Measurements from ENCODE around the gene XRRA1. TPM values are rescaled to one million over a fixed set of nuclear protein-coding genes. Genes with fewer than 3 reads are reported as not detected.
A peak's percentile ranks its signal among the peaks of the same experiment; 100 is the strongest.

Gene XRRA1
- total RNA-seq, 1 experiment from 2014 or later = 23.5 TPM

DNA sequence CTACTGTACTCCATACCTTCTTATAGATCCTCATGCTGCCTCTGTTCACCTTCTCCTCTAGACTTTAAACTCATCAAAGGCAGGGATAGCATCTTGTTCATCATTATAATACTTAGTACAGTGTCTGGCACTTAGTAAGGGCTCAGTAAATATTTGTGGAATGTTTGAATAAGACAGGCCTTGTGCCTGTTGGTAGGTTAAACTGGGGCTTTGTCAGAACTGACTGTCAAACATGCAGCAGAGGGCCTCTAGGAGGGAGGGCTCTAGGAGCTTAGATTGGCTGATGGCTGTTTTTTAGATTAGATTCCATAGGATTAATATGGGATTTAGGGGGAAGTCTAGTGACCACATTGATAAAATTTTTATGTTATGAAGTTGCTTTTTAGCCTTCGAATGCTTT, 129.5 kb downstream of the XRRA1 start:
- H3K9me2 ChIP-seq (replicated peaks; ENCODE audit: low read length) = no peaks in the 10 kb centered on the region
- H3K27me3 ChIP-seq (ENCODE audit: low read length) = no peaks in the 10 kb centered on the region
- ATAC-seq (peak; percentile 62), DNase-seq (no peak)
- H3K9ac ChIP-seq (ENCODE audit: low read length) = no peak overlapping the region
- no peaks in the 10 kb centered on the region for H3K79me2 ChIP-seq (ENCODE audit: low read length)
- H3K27ac ChIP-seq (ENCODE audit: low read length) = no peak overlapping the region
- CTCF ChIA-PET = no interaction called here
- peaks cover 43% of the 10 kb centered on the region for H3K36me3 ChIP-seq (ENCODE audit: low read depth, low read length)
- H4K20me1 ChIP-seq (ENCODE audit: low read length) = no peaks in the 10 kb centered on the region; the same call in 1 of the 2 replicates
- TF ChIP-seq EZH2 (IDR thresholded peaks at IDR 0.05; ENCODE audit: low read length, unreplicated experiment) (no peak), EZH2phosphoT487 (IDR thresholded peaks at IDR 0.05; ENCODE audit: borderline replicate concordance, low read length) (no peak)
- TF ChIP-seq, protein P1, sequence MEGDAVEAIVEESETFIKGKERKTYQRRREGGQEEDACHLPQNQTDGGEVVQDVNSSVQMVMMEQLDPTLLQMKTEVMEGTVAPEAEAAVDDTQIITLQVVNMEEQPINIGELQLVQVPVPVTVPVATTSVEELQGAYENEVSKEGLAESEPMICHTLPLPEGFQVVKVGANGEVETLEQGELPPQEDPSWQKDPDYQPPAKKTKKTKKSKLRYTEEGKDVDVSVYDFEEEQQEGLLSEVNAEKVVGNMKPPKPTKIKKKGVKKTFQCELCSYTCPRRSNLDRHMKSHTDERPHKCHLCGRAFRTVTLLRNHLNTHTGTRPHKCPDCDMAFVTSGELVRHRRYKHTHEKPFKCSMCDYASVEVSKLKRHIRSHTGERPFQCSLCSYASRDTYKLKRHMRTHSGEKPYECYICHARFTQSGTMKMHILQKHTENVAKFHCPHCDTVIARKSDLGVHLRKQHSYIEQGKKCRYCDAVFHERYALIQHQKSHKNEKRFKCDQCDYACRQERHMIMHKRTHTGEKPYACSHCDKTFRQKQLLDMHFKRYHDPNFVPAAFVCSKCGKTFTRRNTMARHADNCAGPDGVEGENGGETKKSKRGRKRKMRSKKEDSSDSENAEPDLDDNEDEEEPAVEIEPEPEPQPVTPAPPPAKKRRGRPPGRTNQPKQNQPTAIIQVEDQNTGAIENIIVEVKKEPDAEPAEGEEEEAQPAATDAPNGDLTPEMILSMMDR (conservative IDR thresholded peaks at IDR 0.05; ENCODE audit: low read depth, low read length) = no peak
- no peak overlapping the region for H3K4me3 ChIP-seq (ENCODE audit: low read length)
- no peak overlapping the region for H2AFZ ChIP-seq (ENCODE audit: low read length)
- BruUV-seq (replicated peaks) = no TSS peak
- no peaks in the 10 kb centered on the region for H3F3A ChIP-seq (ENCODE audit: low read length, unreplicated experiment)
- H3K4me1 ChIP-seq (ENCODE audit: insufficient read depth, low read length) = peaks cover 5% of the 10 kb centered on the region; the same call in 1 of the 2 replicates
- H3K9me3 ChIP-seq (ENCODE audit: low read length) = peaks cover 13% of the 10 kb centered on the region
- no peak overlapping the region for H3K4me2 ChIP-seq (ENCODE audit: low read length)
- intact Hi-C loops (cut with micrococcal nuclease) = no loop called here
- POLR2A ChIA-PET (ENCODE audit: unreplicated experiment) = no interaction called here

DNA sequence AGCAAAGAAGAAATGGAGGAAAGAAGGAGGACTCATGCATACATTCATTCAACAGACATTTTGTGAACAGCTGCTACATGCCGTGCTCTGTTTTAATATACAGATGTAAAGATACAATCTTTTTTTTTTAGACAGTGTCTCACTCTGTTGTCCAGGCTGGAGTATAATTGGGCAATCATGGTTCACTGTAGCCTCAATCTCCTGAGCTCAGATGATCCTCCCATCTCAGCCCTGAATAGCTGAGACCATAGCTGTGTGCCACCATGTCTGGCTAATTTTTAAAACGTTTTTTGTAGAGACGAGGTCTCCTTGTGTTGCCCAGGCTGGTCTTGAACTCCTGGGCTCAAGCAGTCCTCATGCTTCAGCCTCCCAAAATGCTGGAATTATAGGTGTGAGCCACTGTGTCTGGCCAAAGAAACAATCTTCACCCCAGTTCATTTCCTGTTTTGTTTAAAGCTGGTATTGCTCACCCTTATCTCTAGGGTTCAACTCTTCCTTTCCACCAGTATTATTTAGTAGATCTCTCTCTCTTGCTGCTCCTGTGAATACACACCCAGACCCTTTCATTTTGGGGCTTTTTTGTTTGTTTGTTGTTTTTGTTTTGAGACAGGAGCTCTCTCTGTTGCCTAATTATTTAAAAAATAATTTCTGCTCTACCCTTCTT, 130.5 kb downstream of the XRRA1 start:
- no peak overlapping the region for H3K9ac ChIP-seq (ENCODE audit: low read length)
- ATAC-seq (no peak), DNase-seq (no peak)
- ChIA-PET POLR2A (ENCODE audit: unreplicated experiment) (no interaction called here), CTCF (no interaction called here)
- no peak overlapping the region for H3K4me3 ChIP-seq (ENCODE audit: low read length)
- 0 out of 2 replicates have a peak, but pooled peaks cover 3% of the 10 kb centered on the region for H3K9me3 ChIP-seq (ENCODE audit: low read length)
- no peaks in the 10 kb centered on the region for H3K79me2 ChIP-seq (ENCODE audit: low read length)
- peaks cover 5% of the 10 kb centered on the region; the same call in 1 of the 2 replicates for H3K4me1 ChIP-seq (ENCODE audit: insufficient read depth, low read length)
- H3K4me2 ChIP-seq (ENCODE audit: low read length) = no peak overlapping the region
- BruUV-seq (replicated peaks) = TSS peak; percentile 19
- no peaks in the 10 kb centered on the region for H3K27me3 ChIP-seq (ENCODE audit: low read length)
- no peaks in the 10 kb centered on the region; the same call in 1 of the 2 replicates for H4K20me1 ChIP-seq (ENCODE audit: low read length)
- H3K9me2 ChIP-seq (replicated peaks; ENCODE audit: low read length) = no peaks in the 10 kb centered on the region
- TF ChIP-seq EZH2 (IDR thresholded peaks at IDR 0.05; ENCODE audit: low read length, unreplicated experiment) (no peak), EZH2phosphoT487 (IDR thresholded peaks at IDR 0.05; ENCODE audit: borderline replicate concordance, low read length) (no peak)
- TF ChIP-seq, protein P1 (conservative IDR thresholded peaks at IDR 0.05; ENCODE audit: low read depth, low read length) = no peak
- H3F3A ChIP-seq (ENCODE audit: low read length, unreplicated experiment) = no peaks in the 10 kb centered on the region
- H2AFZ ChIP-seq (ENCODE audit: low read length) = no peak overlapping the region
- intact Hi-C loops (cut with micrococcal nuclease) = no loop called here
- H3K27ac ChIP-seq (ENCODE audit: low read length) = no peak overlapping the region
- peaks cover 33% of the 10 kb centered on the region for H3K36me3 ChIP-seq (ENCODE audit: low read depth, low read length)

DNA sequence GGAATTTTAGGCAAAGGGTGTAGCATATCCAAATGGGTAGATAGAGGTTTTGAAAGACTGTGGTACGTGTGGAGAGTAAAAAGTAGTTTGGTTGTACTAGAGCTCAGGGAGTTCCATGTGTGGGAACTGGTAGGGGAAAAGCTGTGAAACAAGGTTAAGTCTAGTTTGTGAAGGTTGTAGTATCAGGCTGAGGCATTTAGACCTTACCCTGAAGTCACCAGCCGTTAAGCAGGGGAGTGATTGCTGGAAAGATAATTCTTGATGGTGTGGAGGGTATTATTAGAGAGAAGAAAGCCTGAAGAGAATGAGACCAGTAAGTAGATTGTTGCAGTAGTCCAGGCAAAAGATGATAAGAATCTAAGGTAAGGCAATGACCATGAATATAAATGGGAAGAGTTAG, 132.2 kb downstream of the XRRA1 start:
- H3K36me3 ChIP-seq (ENCODE audit: low read depth, low read length) = peaks cover 16% of the 10 kb centered on the region
- H4K20me1 ChIP-seq (ENCODE audit: low read length) = no peaks in the 10 kb centered on the region; the same call in 1 of the 2 replicates
- no peaks in the 10 kb centered on the region for H3K9me2 ChIP-seq (replicated peaks; ENCODE audit: low read length)
- TF ChIP-seq EZH2phosphoT487 (IDR thresholded peaks at IDR 0.05; ENCODE audit: borderline replicate concordance, low read length) (no peak), EZH2 (IDR thresholded peaks at IDR 0.05; ENCODE audit: low read length, unreplicated experiment) (no peak)
- TF ChIP-seq, protein P1 (conservative IDR thresholded peaks at IDR 0.05; ENCODE audit: low read depth, low read length) = no peak
- ChIA-PET POLR2A (ENCODE audit: unreplicated experiment) (no interaction called here), CTCF (no interaction called here)
- H3K27ac ChIP-seq (ENCODE audit: low read length) = no peak overlapping the region
- H3K4me2 ChIP-seq (ENCODE audit: low read length) = no peak overlapping the region
- no peak overlapping the region for H2AFZ ChIP-seq (ENCODE audit: low read length)
- H3K27me3 ChIP-seq (ENCODE audit: low read length) = no peaks in the 10 kb centered on the region
- no peaks in the 10 kb centered on the region for H3K9me3 ChIP-seq (ENCODE audit: low read length)
- no TSS peak for BruUV-seq (replicated peaks)
- H3K9ac ChIP-seq (ENCODE audit: low read length) = no peak overlapping the region
- intact Hi-C loops (cut with micrococcal nuclease) = no loop called here
- H3K4me1 ChIP-seq (ENCODE audit: insufficient read depth, low read length) = peaks cover 5% of the 10 kb centered on the region; the same call in 1 of the 2 replicates
- no peaks in the 10 kb centered on the region for H3F3A ChIP-seq (ENCODE audit: low read length, unreplicated experiment)
- DNase-seq (no peak), ATAC-seq (no peak)
- no peak overlapping the region for H3K4me3 ChIP-seq (ENCODE audit: low read length)
- no peaks in the 10 kb centered on the region for H3K79me2 ChIP-seq (ENCODE audit: low read length)

Measured in PC-3 (cell line).